ENCODE measurements around the gene STARD10.

STARD10 gene

GRCh38 chr11:72833811-72834493 lies 40.1 kb upstream of the STARD10 start:
- TF ChIP-seq CTCF (IDR thresholded peaks at IDR 0.05; ENCODE audit: poor library complexity, severe bottlenecking) = no peak
- ATAC-seq (ENCODE audit: low read depth) = no peak
- no peaks in the 10 kb centered on the region; the same call in 1 of the 2 replicates for H3K36me3 ChIP-seq (ENCODE audit: low read depth)
- no peak overlapping the region for H3K4me3 ChIP-seq (ENCODE audit: severe bottlenecking)
- H3K4me1 ChIP-seq (ENCODE audit: insufficient read depth, poor library complexity, severe bottlenecking) = peaks cover 10% of the 10 kb centered on the region
- H3K27me3 ChIP-seq (ENCODE audit: insufficient read depth, poor library complexity, severe bottlenecking) = no peaks in the 10 kb centered on the region
- DNase-seq (ENCODE audit: low spot score) = no peak
- no peak overlapping the region for H3K27ac ChIP-seq (ENCODE audit: poor library complexity, severe bottlenecking)
- no peaks in the 10 kb centered on the region for H3K9me3 ChIP-seq (ENCODE audit: severe bottlenecking)

- no peak overlapping the region for H3K27ac ChIP-seq (ENCODE audit: poor library complexity, severe bottlenecking)
- H3K36me3 ChIP-seq (ENCODE audit: low read depth) = peaks cover 5% of the 10 kb centered on the region
- H3K4me3 ChIP-seq (ENCODE audit: severe bottlenecking) = no peak overlapping the region
Observed at GRCh38 chr11:72833083-72833733, 39.4 kb upstream of the STARD10 start.

GRCh38 chr11:72832301-72833082 lies 38.6 kb upstream of the STARD10 start:
- TF ChIP-seq CTCF (IDR thresholded peaks at IDR 0.05; ENCODE audit: poor library complexity, severe bottlenecking) = no peak
- Histone ChIP-seq H3K27ac (ENCODE audit: poor library complexity, severe bottlenecking) (no peak overlapping the region), H3K4me3 (ENCODE audit: severe bottlenecking) (no peak overlapping the region), H3K9me3 (ENCODE audit: severe bottlenecking) (no peaks in the 10 kb centered on the region), H3K4me1 (ENCODE audit: insufficient read depth, poor library complexity, severe bottlenecking) (peaks cover 5% of the 10 kb centered on the region), H3K27me3 (ENCODE audit: insufficient read depth, poor library complexity, severe bottlenecking) (no peaks in the 10 kb centered on the region), H3K36me3 (ENCODE audit: low read depth) (peaks cover 5% of the 10 kb centered on the region)
- no peak for DNase-seq (ENCODE audit: low spot score)
- ATAC-seq (ENCODE audit: low read depth) = no peak

More at GRCh38 chr11:72833083-72833733, 39.4 kb upstream of the STARD10 start:
- Histone ChIP-seq H3K27me3 (ENCODE audit: insufficient read depth, poor library complexity, severe bottlenecking) (no peaks in the 10 kb centered on the region), H3K4me1 (ENCODE audit: insufficient read depth, poor library complexity, severe bottlenecking) (peaks cover 5% of the 10 kb centered on the region), H3K9me3 (ENCODE audit: severe bottlenecking) (no peaks in the 10 kb centered on the region)
- no peak for DNase-seq (ENCODE audit: low spot score)
- TF ChIP-seq CTCF (IDR thresholded peaks at IDR 0.05; ENCODE audit: poor library complexity, severe bottlenecking) = no peak
- no peak for ATAC-seq (ENCODE audit: low read depth)

- Histone ChIP-seq H3K4me3 (ENCODE audit: severe bottlenecking) (no peak overlapping the region), H3K9me3 (ENCODE audit: severe bottlenecking) (no peaks in the 10 kb centered on the region), H3K4me1 (ENCODE audit: insufficient read depth, poor library complexity, severe bottlenecking) (peaks cover 5% of the 10 kb centered on the region), H3K27me3 (ENCODE audit: insufficient read depth, poor library complexity, severe bottlenecking) (no peaks in the 10 kb centered on the region), H3K27ac (ENCODE audit: poor library complexity, severe bottlenecking) (no peak overlapping the region), H3K36me3 (ENCODE audit: low read depth) (peaks cover 5% of the 10 kb centered on the region)
- DNase-seq (ENCODE audit: low spot score) = no peak
- peak; percentile 81 for ATAC-seq (ENCODE audit: low read depth)
- peak; percentile 91 for TF ChIP-seq CTCF (IDR thresholded peaks at IDR 0.05; ENCODE audit: poor library complexity, severe bottlenecking)
Observed at GRCh38 chr11:72831521-72832300, 37.9 kb upstream of the STARD10 start.
